BJ (cell line): Measurements from ENCODE around the gene HSP90AB1. TPM values are rescaled to one million over a fixed set of nuclear protein-coding genes. Genes with fewer than 3 reads are reported as not detected.

Source experiments
- CTCF ChIA-PET: fragments of 350-600 bp; formaldehyde crosslinking; extraction: SDS; loops from one replicate; lab custom pipeline; 2021; ENCODE audit warnings: antibody characterized with exemption, inconsistent platforms; lab: Yijun Ruan, JAX
- POLR2A ChIA-PET: fragments of 300-600 bp; sonication (Branson Sonifier 250); formaldehyde crosslinking; extraction: SDS; loops from one replicate; lab custom pipeline; 2021; ENCODE audit warnings: antibody characterized with exemption; lab: Charles Lee
- DNase-seq: peaks from one replicate; pipeline ENCODE4 v3.0.0-alpha.2; 2011; ENCODE audit warnings: low read depth
- H3K27me3 ChIP-seq: 2 replicates; pipeline ENCODE4 v1.6.0; 2011; ENCODE audit warnings: low read length; ENCODE audit not compliant: control insufficient read depth, insufficient read depth
- H3K36me3 ChIP-seq: 2 replicates; pipeline ENCODE4 v1.5.1; 2011; ENCODE audit warnings: low read length; ENCODE audit not compliant: control insufficient read depth, insufficient read depth
- H3K4me3 ChIP-seq: 2 replicates; pipeline ENCODE4 v1.5.1; 2011; ENCODE audit warnings: low read depth, mild to moderate bottlenecking, control low read depth, low read length
- CTCF ChIP-seq: IDR thresholded peaks from 2 replicates; pipeline ENCODE4 v1.5.1; 2011; ENCODE audit warnings: low read depth, mild to moderate bottlenecking, control low read depth, inconsistent platforms, low read length, moderate library complexity; ENCODE audit not compliant: insufficient read depth
- polyA plus RNA-seq: library from polyadenylated mRNA; depleted of rRNA; stranded (reverse); fragments of >200 nt; gene quantifications from 2 replicates; pipeline ENCODE4 v1.2.3, GENCODE V29; 2011

The HSP90AB1 gene
- polyA plus RNA-seq, 1 experiment = 578 TPM

GRCh38 chr6:44219815-44220784 is 26.8 kb upstream of the HSP90AB1 start:
- CTCF ChIA-PET = interaction anchor here (1.5 to 6.8 kb wide), 2 partner anchors 9 to 15 kb away, joined by 5 to 89 read pairs; no protein-coding TSS in a partner anchor

GRCh38 chr6:44220913-44221290 is 26.0 kb upstream of the HSP90AB1 start:
- CTCF ChIA-PET = interaction anchor here (0.6 to 6.8 kb wide), 11 partner anchors 8 to 119 kb away, joined by 3 to 89 read pairs (median 5); no protein-coding TSS in a partner anchor
- Histone ChIP-seq H3K36me3 (no peaks in the 10 kb centered on the region), H3K4me3 (no peak overlapping the region), H3K27me3 (peaks cover 2% of the 10 kb centered on the region; the same call in 1 of the 2 replicates)
- POLR2A ChIA-PET = no interaction called here
- DNase-seq = no peak
- TF ChIP-seq CTCF = no peak

More at GRCh38 chr6:44219815-44220784, 26.8 kb upstream of the HSP90AB1 start:
- POLR2A ChIA-PET = no interaction called here
- H3K27me3 ChIP-seq = peaks cover 3% of the 10 kb centered on the region; the same call in 1 of the 2 replicates
- DNase-seq = no peak
- H3K4me3 ChIP-seq = peak overlapping the region; percentile 43
- TF ChIP-seq CTCF = no peak
- no peaks in the 10 kb centered on the region for H3K36me3 ChIP-seq

GRCh38 chr6:44221291-44221960 is 25.5 kb upstream of the HSP90AB1 start:
- Histone ChIP-seq H3K27me3 (peaks cover 1% of the 10 kb centered on the region; the same call in 1 of the 2 replicates), H3K4me3 (no peak overlapping the region), H3K36me3 (no peaks in the 10 kb centered on the region)
- no peak for DNase-seq
- TF ChIP-seq CTCF = peak; percentile 91
- CTCF ChIA-PET = interaction anchor here (0.6 to 6.8 kb wide), 14 partner anchors 9 to 120 kb away, joined by 3 to 89 read pairs (median 4); no protein-coding TSS in a partner anchor
- POLR2A ChIA-PET = interaction anchor here (0.6 kb wide), 2 partner anchors 15 to 43 kb away, joined by 6 to 19 read pairs; no protein-coding TSS in a partner anchor

- no peak for TF ChIP-seq CTCF
Measured at GRCh38 chr6:44221961-44222335, 25.0 kb upstream of the HSP90AB1 start.

More at GRCh38 chr6:44221961-44222335, 25.0 kb upstream of the HSP90AB1 start:
- Histone ChIP-seq H3K4me3 (no peak overlapping the region), H3K27me3 (peaks cover 1% of the 10 kb centered on the region; the same call in 1 of the 2 replicates), H3K36me3 (no peaks in the 10 kb centered on the region)
- ChIA-PET CTCF (interaction anchor here (0.7 to 6.8 kb wide), 12 partner anchors 9 to 87 kb away, joined by 3 to 89 read pairs (median 4); no protein-coding TSS in a partner anchor), POLR2A (interaction anchor here (0.6 kb wide), 2 partner anchors 14 to 43 kb away, joined by 6 to 19 read pairs; no protein-coding TSS in a partner anchor)
- DNase-seq = no peak
